HG03175 (cell line): ENCODE data around the gene CTCF.
"Not testable (repeated sequence)": the region's sequence is repeated elsewhere in the genome, so short reads cannot be mapped to it uniquely, and the experiment has no call there.

Experiments used
- ATAC-seq: cut with Tn5 transposase; IDR thresholded peaks from one replicate; pipeline ENCODE4 v1.9.1; 2021; ENCODE audit warnings: mild to moderate bottlenecking, moderate library complexity; ENCODE audit not compliant: unreplicated experiment

CTCF gene

GRCh38 chr16:67533024-67533560, 29.2 kb upstream of the CTCF start:
- no peak for ATAC-seq

GRCh38 chr16:67533987-67534386, 28.3 kb upstream of the CTCF start:
- not testable (repeated sequence) for ATAC-seq

GRCh38 chr16:67534431-67534830, 27.9 kb upstream of the CTCF start:
- ATAC-seq: no peak

GRCh38 chr16:67535201-67535600, 27.1 kb upstream of the CTCF start:
- no peak for ATAC-seq

- ATAC-seq: no peak
These were observed 25.1 kb upstream of the CTCF start for GRCh38 chr16:67537270-67537635.

GRCh38 chr16:67537636-67538591, 24.4 kb upstream of the CTCF start:
- ATAC-seq: no peak

- ATAC-seq: no peak
These were observed 23.6 kb upstream of the CTCF start for GRCh38 chr16:67538666-67539101.

- ATAC-seq: no peak
These were observed 23.1 kb upstream of the CTCF start for GRCh38 chr16:67539271-67539670.

GRCh38 chr16:67539691-67540635, 22.4 kb upstream of the CTCF start:
- ATAC-seq: no peak

GRCh38 chr16:67540756-67541155, 21.6 kb upstream of the CTCF start:
- no peak for ATAC-seq

- ATAC-seq: no peak
These were observed 20.7 kb upstream of the CTCF start for GRCh38 chr16:67541391-67542263.

- no peak for ATAC-seq
These were observed 19.9 kb upstream of the CTCF start for GRCh38 chr16:67542464-67542863.

- ATAC-seq: no peak
These were observed 19.3 kb upstream of the CTCF start for GRCh38 chr16:67543036-67543435.

- no peak for ATAC-seq
These were observed 18.7 kb upstream of the CTCF start for GRCh38 chr16:67543582-67543981.

GRCh38 chr16:67544329-67544841, 17.9 kb upstream of the CTCF start:
- ATAC-seq: no peak

- ATAC-seq: no peak
These were observed 17.3 kb upstream of the CTCF start for GRCh38 chr16:67544844-67545664.

GRCh38 chr16:67545665-67546024, 16.7 kb upstream of the CTCF start:
- ATAC-seq: no peak

GRCh38 chr16:67546091-67546501, 16.2 kb upstream of the CTCF start:
- ATAC-seq: no peak

GRCh38 chr16:67546761-67547422, 15.4 kb upstream of the CTCF start:
- no peak for ATAC-seq
